Central memory CD8-positive, alpha-beta T cell (primary cell): Measurements from ENCODE around the gene ITIH4.

Experiments used
- ATAC-seq: fragments of 150-1000 bp; cut with Tn5 transposase; replicated peaks from 2 replicates; pipeline ENCODE4 v1.10.0; 2022; ENCODE audit warnings: mild to moderate bottlenecking, moderate FRiP score, moderate number of reproducible peaks; ENCODE audit not compliant: poor library complexity, severe bottlenecking; ENCODE audit errors: extremely low read depth
- DNase-seq, 2 donors: peaks; one replicate each; pipeline ENCODE4 v3.0.0; 2021; ENCODE audit warnings: low spot score in 2 of 2
- H3K27ac Mint-ChIP-seq: one replicate; pipeline ENCODE4 v1.8.0; 2022; ENCODE audit warnings: low read depth, mild to moderate bottlenecking, moderate library complexity, mixed read lengths
- H3K27me3 Mint-ChIP-seq: one replicate; pipeline ENCODE4 v1.8.0; 2022; ENCODE audit warnings: mixed read lengths
- H3K36me3 Mint-ChIP-seq: one replicate; pipeline ENCODE4 v1.8.0; 2022; ENCODE audit warnings: mild to moderate bottlenecking, moderate library complexity, mixed read lengths; ENCODE audit not compliant: insufficient read depth
- H3K4me1 Mint-ChIP-seq: one replicate; pipeline ENCODE4 v1.8.0; 2022; ENCODE audit warnings: mixed read lengths
- H3K4me3 Mint-ChIP-seq: one replicate; pipeline ENCODE4 v1.8.0; 2022; ENCODE audit warnings: mild to moderate bottlenecking, moderate library complexity, mixed read lengths
- H3K9me3 Mint-ChIP-seq: one replicate; pipeline ENCODE4 v1.8.0; 2022; ENCODE audit warnings: mixed read lengths

ITIH4 gene

GRCh38 chr3:52771702-52772101 lies 58.8 kb downstream of the ITIH4 start:
- Mint-ChIP-seq H3K36me3 (peaks cover 20% of the 10 kb centered on the region), H3K27ac (peak overlapping the region; percentile 74)

GRCh38 chr3:52771334-52771681 lies 59.2 kb downstream of the ITIH4 start:
- H3K4me3 Mint-ChIP-seq = peak overlapping the region; percentile 94
- peaks cover 21% of the 10 kb centered on the region for H3K4me1 Mint-ChIP-seq
- no peaks in the 10 kb centered on the region for H3K27me3 Mint-ChIP-seq
- no peaks in the 10 kb centered on the region for H3K9me3 Mint-ChIP-seq
- peak overlapping the region; percentile 74 for H3K27ac Mint-ChIP-seq
- DNase-seq = no peak
- H3K36me3 Mint-ChIP-seq = peaks cover 20% of the 10 kb centered on the region
- ATAC-seq = peak; percentile 17

More at GRCh38 chr3:52771702-52772101, 58.8 kb downstream of the ITIH4 start:
- DNase-seq = no peak
- H3K4me3 Mint-ChIP-seq = peak overlapping the region; percentile 94
- H3K9me3 Mint-ChIP-seq = no peaks in the 10 kb centered on the region
- H3K4me1 Mint-ChIP-seq = peaks cover 21% of the 10 kb centered on the region
- no peaks in the 10 kb centered on the region for H3K27me3 Mint-ChIP-seq
- ATAC-seq = no peak

GRCh38 chr3:52770496-52771333 lies 59.8 kb downstream of the ITIH4 start, which contains the start of gene NEK4:
Gene NEK4 (minus strand): TSS chr3:52770940. CDS start chr3:52770746, 194 bp downstream.
- Mint-ChIP-seq H3K9me3 (no peaks in the 10 kb centered on the region), H3K4me3 (peak within 1 kb of the TSS; percentile 94), H3K36me3 (peaks cover 25% of the 10 kb centered on the region), H3K4me1 (peaks cover 21% of the 10 kb centered on the region), H3K27ac (peak within 1 kb of the TSS; percentile 74), H3K27me3 (no peaks in the 10 kb centered on the region)
- DNase-seq (peak; percentile 56 to 59), ATAC-seq (peak; percentile 85)

- ATAC-seq = no peak
- peak overlapping the region; percentile 74 for H3K27ac Mint-ChIP-seq
- DNase-seq = no peak
- H3K9me3 Mint-ChIP-seq = no peaks in the 10 kb centered on the region
- no peaks in the 10 kb centered on the region for H3K27me3 Mint-ChIP-seq
- H3K4me1 Mint-ChIP-seq = peaks cover 21% of the 10 kb centered on the region
- peaks cover 33% of the 10 kb centered on the region for H3K36me3 Mint-ChIP-seq
- H3K4me3 Mint-ChIP-seq = peak overlapping the region; percentile 94
These were observed 60.6 kb downstream of the ITIH4 start for GRCh38 chr3:52769786-52770455.

- H3K4me1 Mint-ChIP-seq = no peaks in the 10 kb centered on the region
- ATAC-seq = no peak
- peaks cover 57% of the 10 kb centered on the region for H3K36me3 Mint-ChIP-seq
- no peak overlapping the region for H3K4me3 Mint-ChIP-seq
- H3K9me3 Mint-ChIP-seq = no peaks in the 10 kb centered on the region
- no peak overlapping the region for H3K27ac Mint-ChIP-seq
- DNase-seq = no peak
- no peaks in the 10 kb centered on the region for H3K27me3 Mint-ChIP-seq
These were observed 67.0 kb downstream of the ITIH4 start for GRCh38 chr3:52763466-52763865.
